ENCODE data around the gene CTIF.

The CTIF gene

DNA sequence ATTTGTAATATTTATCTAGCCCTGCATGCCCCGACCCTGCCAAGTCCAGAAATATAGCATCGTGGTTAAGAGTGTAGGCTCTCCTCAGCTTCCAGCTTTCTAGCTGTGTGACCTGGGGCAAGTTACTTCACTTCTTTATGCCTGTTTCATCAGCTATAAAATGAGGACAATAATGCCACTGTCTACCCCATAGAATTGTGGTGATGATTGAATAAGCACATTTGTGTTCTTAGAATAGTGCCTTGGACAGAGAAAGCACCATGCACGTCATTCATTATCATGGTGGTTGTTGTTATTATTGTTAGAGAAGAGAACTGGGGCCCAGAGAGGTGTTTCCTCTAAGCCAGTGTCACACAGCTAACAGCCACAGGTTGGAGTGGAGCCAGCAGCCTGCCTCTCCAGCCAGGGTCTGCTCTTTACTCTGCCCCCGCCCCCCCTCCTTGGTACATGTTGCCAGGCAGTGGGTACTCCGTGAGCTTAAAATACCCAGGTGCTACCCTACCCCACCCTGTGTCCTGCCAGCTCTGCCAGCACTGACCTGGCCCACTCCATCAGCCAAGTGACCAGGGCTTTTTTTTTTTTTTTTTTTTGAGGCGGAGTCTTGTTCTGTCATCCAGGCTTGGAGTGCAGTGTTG, 202.1 kb downstream of the CTIF start:
- DNase-seq (ENCODE audit: low read depth, low spot score), result no peak
- H3K36me3 ChIP-seq (ENCODE audit: control insufficient read depth, insufficient read depth, low read length), result no peaks in the 10 kb centered on the region
- no CpG with 5 or more reads among the region's 6 CpGs for WGBS (ENCODE audit: insufficient coverage, insufficient read length)
- H3K27ac ChIP-seq (ENCODE audit: low read length), result no peak overlapping the region
- no peaks in the 10 kb centered on the region for H3K9me3 ChIP-seq (ENCODE audit: control insufficient read depth, insufficient read depth, low read length)
- no peaks in the 10 kb centered on the region for H3K4me1 ChIP-seq (ENCODE audit: control insufficient read depth, insufficient read depth, low read length)
- H3K27me3 ChIP-seq (ENCODE audit: control insufficient read depth, insufficient read depth, low read length), result no peaks in the 10 kb centered on the region; the same call in 1 of the 2 replicates
- H3K4me3 ChIP-seq (ENCODE audit: low read length), result no peak overlapping the region

DNA sequence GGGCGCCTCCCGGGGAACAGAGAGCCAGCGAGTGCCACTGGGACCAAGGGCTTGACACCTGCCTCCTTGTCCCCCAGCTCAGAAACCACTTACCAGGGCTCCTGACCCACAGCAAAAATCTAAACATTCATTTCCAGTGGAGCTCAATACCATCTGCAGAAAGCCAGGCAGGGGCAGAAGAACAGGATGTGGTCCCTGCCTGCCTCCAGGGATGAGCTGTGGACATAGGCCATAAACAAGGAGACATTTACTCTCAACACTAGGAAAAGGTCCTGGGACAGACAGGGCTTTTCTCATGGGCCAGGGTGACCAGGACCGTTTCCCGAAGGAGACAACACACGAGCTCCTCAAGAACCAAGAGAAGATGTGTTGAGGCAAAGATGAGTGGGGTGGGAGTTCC, 203.0 kb downstream of the CTIF start:
- Histone ChIP-seq H3K36me3 (ENCODE audit: control insufficient read depth, insufficient read depth, low read length) (no peaks in the 10 kb centered on the region), H3K4me1 (ENCODE audit: control insufficient read depth, insufficient read depth, low read length) (no peaks in the 10 kb centered on the region), H3K27me3 (ENCODE audit: control insufficient read depth, insufficient read depth, low read length) (no peaks in the 10 kb centered on the region; the same call in 1 of the 2 replicates), H3K9me3 (ENCODE audit: control insufficient read depth, insufficient read depth, low read length) (no peaks in the 10 kb centered on the region), H3K27ac (ENCODE audit: low read length) (no peak overlapping the region), H3K4me3 (ENCODE audit: low read length) (no peak overlapping the region)
- no peak for DNase-seq (ENCODE audit: low read depth, low spot score)
- no CpG with 5 or more reads among the region's 6 CpGs for WGBS (ENCODE audit: insufficient coverage, insufficient read length)

DNA sequence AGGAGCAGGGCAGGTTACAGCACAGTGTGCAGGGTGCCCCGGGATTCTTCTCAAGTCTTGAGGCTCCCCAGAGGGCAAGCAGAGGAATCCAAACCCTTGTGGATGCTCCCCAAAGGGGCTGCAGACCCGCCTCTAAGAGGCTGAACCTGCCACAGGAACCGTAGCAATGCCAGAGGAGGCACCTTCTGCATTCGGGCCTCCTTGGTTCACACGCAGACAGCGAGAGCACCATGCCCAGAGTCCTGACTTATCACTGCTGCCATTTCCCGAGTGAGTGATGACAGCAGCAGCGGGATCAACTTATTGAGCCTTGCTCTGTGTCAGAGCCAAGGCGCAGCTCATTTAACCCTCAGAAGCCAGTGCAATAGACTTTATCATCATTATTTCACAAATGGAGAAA, 203.5 kb downstream of the CTIF start:
- DNase-seq (ENCODE audit: low read depth, low spot score), result no peak

DNA sequence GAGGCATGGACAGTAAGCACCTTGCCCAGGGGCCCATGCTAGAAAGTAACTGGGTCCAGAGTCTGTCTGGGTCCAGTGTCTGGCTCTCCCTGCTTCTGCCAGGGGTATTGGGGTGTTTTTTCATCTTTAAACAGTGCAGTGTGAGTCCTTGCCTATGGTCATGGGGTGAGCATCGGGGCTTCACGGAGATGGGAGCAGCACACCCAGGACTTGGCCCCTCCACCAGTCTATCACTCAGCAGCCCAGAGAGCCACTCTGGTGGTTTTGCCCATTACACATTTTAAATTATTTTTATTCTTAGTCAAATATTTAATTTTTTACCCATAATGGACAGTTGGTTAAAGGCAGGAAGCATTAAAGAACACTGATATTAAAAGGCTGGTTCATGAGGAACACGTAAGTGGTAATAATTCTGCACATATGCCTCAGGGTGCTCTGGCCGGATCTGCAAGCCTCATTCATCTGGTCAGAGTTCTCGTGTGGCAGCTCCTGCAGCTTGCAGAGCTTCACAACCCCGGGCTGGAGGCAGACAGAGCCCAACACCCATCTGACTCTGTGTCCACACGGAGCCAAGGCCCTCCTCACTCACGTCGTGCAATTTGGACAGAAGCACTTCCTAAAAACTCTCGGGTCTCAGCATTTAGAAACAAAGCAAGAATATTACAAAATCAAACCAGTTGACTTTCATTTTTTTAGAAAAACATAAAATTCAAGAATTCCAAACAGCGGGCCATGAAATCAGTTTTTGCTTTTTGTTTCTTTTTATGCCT, 204.1 kb downstream of the CTIF start:
- Histone ChIP-seq H3K4me1 (ENCODE audit: control insufficient read depth, insufficient read depth, low read length) (no peaks in the 10 kb centered on the region), H3K9me3 (ENCODE audit: control insufficient read depth, insufficient read depth, low read length) (no peaks in the 10 kb centered on the region), H3K27me3 (ENCODE audit: control insufficient read depth, insufficient read depth, low read length) (no peaks in the 10 kb centered on the region; the same call in 1 of the 2 replicates), H3K36me3 (ENCODE audit: control insufficient read depth, insufficient read depth, low read length) (no peaks in the 10 kb centered on the region), H3K4me3 (ENCODE audit: low read length) (no peak overlapping the region), H3K27ac (ENCODE audit: low read length) (no peak overlapping the region)
- DNase-seq (ENCODE audit: low read depth, low spot score), result no peak
- no CpG with 5 or more reads among the region's 11 CpGs for WGBS (ENCODE audit: insufficient coverage, insufficient read length)

More for the DNA sequence above, 203.5 kb downstream of the CTIF start:
- Histone ChIP-seq H3K27ac (ENCODE audit: low read length) (no peak overlapping the region), H3K36me3 (ENCODE audit: control insufficient read depth, insufficient read depth, low read length) (no peaks in the 10 kb centered on the region), H3K9me3 (ENCODE audit: control insufficient read depth, insufficient read depth, low read length) (no peaks in the 10 kb centered on the region), H3K27me3 (ENCODE audit: control insufficient read depth, insufficient read depth, low read length) (no peaks in the 10 kb centered on the region; the same call in 1 of the 2 replicates), H3K4me1 (ENCODE audit: control insufficient read depth, insufficient read depth, low read length) (no peaks in the 10 kb centered on the region), H3K4me3 (ENCODE audit: low read length) (no peak overlapping the region)
- WGBS (ENCODE audit: insufficient coverage, insufficient read length), result no CpG with 5 or more reads among the region's 9 CpGs

DNA sequence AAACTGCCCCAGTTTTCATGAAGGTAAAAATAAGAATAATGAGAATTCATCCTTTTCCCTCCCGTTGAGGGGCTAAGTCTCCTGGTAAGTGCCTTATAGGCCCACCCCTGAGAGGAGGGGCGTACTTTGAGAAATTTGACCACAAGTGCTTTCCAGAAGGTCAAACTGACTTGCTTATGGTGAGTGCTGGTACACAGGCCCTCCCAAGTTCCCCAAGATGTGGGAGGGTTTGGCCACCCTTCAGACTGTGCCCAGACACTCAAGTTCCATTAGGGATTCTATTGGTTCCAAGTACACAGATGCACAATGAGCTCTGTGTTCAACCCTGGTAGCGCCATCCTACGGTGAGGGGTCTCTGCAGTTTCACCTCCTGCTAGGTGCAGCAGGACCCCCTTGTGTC, 205.1 kb downstream of the CTIF start:
- DNase-seq (ENCODE audit: low read depth, low spot score), result no peak
- Histone ChIP-seq H3K36me3 (ENCODE audit: control insufficient read depth, insufficient read depth, low read length) (no peaks in the 10 kb centered on the region), H3K27ac (ENCODE audit: low read length) (no peak overlapping the region), H3K27me3 (ENCODE audit: control insufficient read depth, insufficient read depth, low read length) (no peaks in the 10 kb centered on the region; the same call in 1 of the 2 replicates), H3K9me3 (ENCODE audit: control insufficient read depth, insufficient read depth, low read length) (no peaks in the 10 kb centered on the region), H3K4me1 (ENCODE audit: control insufficient read depth, insufficient read depth, low read length) (no peaks in the 10 kb centered on the region), H3K4me3 (ENCODE audit: low read length) (no peak overlapping the region)
- no CpG with 5 or more reads among the region's 4 CpGs for WGBS (ENCODE audit: insufficient coverage, insufficient read length)

DNA sequence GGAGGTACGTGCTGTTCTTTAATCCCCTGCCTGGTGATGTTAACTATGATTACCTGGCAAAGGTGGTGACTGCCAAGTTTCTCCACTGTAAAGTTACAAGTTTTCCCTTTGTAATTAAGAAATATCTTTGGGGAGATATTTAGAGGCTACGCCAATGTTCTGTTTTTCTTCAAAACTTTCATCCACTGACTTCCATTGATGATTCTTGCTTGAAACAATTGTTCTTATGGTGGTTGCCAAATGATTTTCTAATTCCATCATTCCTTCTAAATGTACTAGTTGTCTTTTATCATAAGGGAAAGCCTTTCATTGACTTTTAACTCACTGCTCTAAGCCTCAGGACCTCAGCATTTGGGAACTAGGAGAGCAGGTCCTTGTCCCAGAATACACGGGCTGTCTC, 206.5 kb downstream of the CTIF start:
- Histone ChIP-seq H3K4me3 (ENCODE audit: low read length) (no peak overlapping the region), H3K9me3 (ENCODE audit: control insufficient read depth, insufficient read depth, low read length) (no peaks in the 10 kb centered on the region), H3K27ac (ENCODE audit: low read length) (no peak overlapping the region), H3K27me3 (ENCODE audit: control insufficient read depth, insufficient read depth, low read length) (no peaks in the 10 kb centered on the region; the same call in 1 of the 2 replicates), H3K4me1 (ENCODE audit: control insufficient read depth, insufficient read depth, low read length) (no peaks in the 10 kb centered on the region), H3K36me3 (ENCODE audit: control insufficient read depth, insufficient read depth, low read length) (no peaks in the 10 kb centered on the region)
- no CpG with 5 or more reads among the region's 3 CpGs for WGBS (ENCODE audit: insufficient coverage, insufficient read length)
- DNase-seq (ENCODE audit: low read depth, low spot score), result no peak

DNA sequence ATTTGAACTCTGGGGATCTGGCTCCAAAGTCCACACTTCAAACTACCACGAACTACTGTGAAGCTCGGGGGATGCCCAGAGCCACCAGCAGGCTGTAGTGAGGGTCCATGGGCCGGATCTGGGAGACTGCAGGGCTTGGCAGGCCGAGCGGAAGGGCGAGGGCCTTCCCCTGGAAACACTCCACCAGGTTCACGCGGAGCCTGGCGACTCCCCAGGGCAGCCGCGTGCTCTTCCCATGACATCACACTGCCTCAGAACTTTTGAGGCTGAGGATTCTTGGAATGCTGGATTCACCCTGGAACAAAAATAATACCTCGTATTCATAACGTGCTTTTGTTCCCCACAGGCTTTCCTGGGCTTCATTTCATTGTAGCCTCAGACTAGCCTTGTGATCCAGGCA, 210.9 kb downstream of the CTIF start:
- Histone ChIP-seq H3K4me3 (ENCODE audit: low read length) (no peak overlapping the region), H3K27ac (ENCODE audit: low read length) (no peak overlapping the region), H3K36me3 (ENCODE audit: control insufficient read depth, insufficient read depth, low read length) (no peaks in the 10 kb centered on the region), H3K9me3 (ENCODE audit: control insufficient read depth, insufficient read depth, low read length) (no peaks in the 10 kb centered on the region), H3K4me1 (ENCODE audit: control insufficient read depth, insufficient read depth, low read length) (no peaks in the 10 kb centered on the region), H3K27me3 (ENCODE audit: control insufficient read depth, insufficient read depth, low read length) (no peaks in the 10 kb centered on the region)
- WGBS (ENCODE audit: insufficient coverage, insufficient read length), result no CpG with 5 or more reads among the region's 13 CpGs
- DNase-seq (ENCODE audit: low read depth, low spot score), result no peak

DNA sequence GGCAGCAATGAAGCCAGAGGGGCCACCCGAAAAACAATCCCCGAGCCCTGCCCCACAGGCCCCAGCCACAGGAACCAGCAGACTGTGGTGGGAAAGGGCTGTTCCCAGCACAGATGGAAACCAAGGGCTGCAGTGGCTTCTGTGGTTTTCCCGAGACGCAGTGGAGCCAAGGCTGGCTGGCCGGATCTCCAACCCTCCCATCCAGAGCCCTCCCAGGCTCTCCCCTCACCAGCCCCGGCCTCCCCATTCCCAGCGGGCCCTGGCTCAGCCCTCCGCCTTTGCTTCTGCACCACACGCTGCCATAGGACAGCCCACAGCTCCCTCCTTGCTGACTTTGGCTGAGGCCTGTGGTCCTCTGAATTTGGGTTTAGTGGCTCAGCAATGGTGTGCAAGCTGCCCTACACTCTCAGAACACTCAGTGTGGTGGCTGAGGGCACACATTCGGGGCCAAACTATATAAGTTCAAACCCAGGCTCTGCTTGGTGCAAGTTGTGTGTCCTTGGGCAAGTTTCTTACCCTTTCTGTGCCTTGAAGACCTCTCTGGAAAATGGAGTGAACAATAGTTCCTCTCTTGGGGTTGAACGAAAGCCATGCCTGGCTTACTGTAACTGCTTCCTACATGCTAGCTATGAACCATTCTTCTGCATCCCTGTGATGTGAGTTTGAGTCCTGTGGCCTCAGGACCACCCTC, 211.8 kb downstream of the CTIF start:
- Histone ChIP-seq H3K9me3 (ENCODE audit: control insufficient read depth, insufficient read depth, low read length) (no peaks in the 10 kb centered on the region), H3K4me3 (ENCODE audit: low read length) (no peak overlapping the region), H3K4me1 (ENCODE audit: control insufficient read depth, insufficient read depth, low read length) (no peaks in the 10 kb centered on the region), H3K36me3 (ENCODE audit: control insufficient read depth, insufficient read depth, low read length) (no peaks in the 10 kb centered on the region), H3K27me3 (ENCODE audit: control insufficient read depth, insufficient read depth, low read length) (no peaks in the 10 kb centered on the region), H3K27ac (ENCODE audit: low read length) (no peak overlapping the region)
- DNase-seq (ENCODE audit: low read depth, low spot score), result no peak
- WGBS (ENCODE audit: insufficient coverage, insufficient read length), result no CpG with 5 or more reads among the region's 11 CpGs

DNA sequence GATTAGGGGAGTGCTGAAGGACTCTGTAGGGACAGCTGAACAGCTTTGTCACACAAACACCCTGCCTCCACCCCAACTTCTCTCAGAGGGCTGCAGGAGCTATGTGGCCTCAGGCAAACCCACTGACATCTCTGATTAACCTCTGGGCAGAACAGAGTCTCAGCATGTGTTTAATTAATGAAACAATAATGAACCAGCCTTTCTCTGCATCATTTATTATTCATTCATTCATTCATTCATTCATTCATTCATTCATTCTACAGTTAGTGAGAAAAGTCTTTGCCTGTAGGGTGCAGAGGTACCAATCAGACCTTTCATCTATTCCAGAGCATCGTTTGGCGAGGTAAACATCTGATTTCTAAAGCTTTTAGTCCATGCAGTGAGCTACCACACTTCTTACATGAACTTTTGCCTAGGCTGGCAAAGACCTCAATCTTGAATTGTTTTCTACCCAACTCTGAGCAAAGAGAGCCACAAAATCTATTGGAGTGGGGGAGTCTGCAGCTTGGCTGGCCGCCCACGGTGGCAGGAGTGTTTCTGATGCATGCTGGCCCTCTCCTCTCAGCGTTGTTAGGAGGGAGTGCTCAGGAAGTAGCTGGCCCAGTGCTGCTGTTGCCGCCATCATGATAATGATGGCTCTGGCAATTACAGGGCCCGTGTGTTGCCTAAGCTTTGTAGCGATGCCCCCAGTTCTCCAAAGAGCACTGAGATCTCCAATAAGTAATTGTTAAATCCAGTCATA, 213.1 kb downstream of the CTIF start:
- Histone ChIP-seq H3K4me3 (ENCODE audit: low read length) (no peak overlapping the region), H3K27me3 (ENCODE audit: control insufficient read depth, insufficient read depth, low read length) (no peaks in the 10 kb centered on the region), H3K9me3 (ENCODE audit: control insufficient read depth, insufficient read depth, low read length) (no peaks in the 10 kb centered on the region), H3K27ac (ENCODE audit: low read length) (no peak overlapping the region), H3K4me1 (ENCODE audit: control insufficient read depth, insufficient read depth, low read length) (no peaks in the 10 kb centered on the region), H3K36me3 (ENCODE audit: control insufficient read depth, insufficient read depth, low read length) (no peaks in the 10 kb centered on the region)
- DNase-seq (ENCODE audit: low read depth, low spot score), result no peak
- WGBS (ENCODE audit: insufficient coverage, insufficient read length), result no CpG with 5 or more reads among the region's 8 CpGs

DNA sequence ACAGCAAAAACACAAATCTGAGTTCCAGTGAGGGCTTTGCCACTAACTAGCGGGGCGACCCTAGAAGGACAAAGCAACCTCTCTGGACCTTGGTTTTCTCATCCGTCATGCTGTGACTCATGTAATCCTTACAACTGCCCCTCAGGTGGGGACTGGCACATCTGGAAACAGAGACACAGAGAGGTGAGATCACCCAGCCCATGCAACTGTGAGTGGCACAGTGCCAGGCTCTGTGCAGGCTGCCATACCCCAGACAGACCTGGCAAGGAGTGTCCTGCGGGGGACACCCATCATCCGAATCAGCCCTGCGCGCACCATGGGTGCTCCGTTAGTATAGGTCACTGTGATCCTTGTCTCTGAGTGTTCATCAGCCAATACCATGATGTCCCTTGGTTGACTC, 213.6 kb downstream of the CTIF start:
- Histone ChIP-seq H3K4me3 (ENCODE audit: low read length) (no peak overlapping the region), H3K27me3 (ENCODE audit: control insufficient read depth, insufficient read depth, low read length) (no peaks in the 10 kb centered on the region), H3K36me3 (ENCODE audit: control insufficient read depth, insufficient read depth, low read length) (no peaks in the 10 kb centered on the region), H3K27ac (ENCODE audit: low read length) (no peak overlapping the region), H3K4me1 (ENCODE audit: control insufficient read depth, insufficient read depth, low read length) (no peaks in the 10 kb centered on the region), H3K9me3 (ENCODE audit: control insufficient read depth, insufficient read depth, low read length) (no peaks in the 10 kb centered on the region)
- no peak for DNase-seq (ENCODE audit: low read depth, low spot score)
- no CpG with 5 or more reads among the region's 8 CpGs for WGBS (ENCODE audit: insufficient coverage, insufficient read length)

Data from iPS DF 6.9 (cell line).